GM19240 (cell line): ENCODE data around the gene LHX2.

ENCODE experiments used
- DNase-seq: peaks from one replicate; pipeline ENCODE4 v3.0.0; 2011; ENCODE audit warnings: low spot score; ENCODE audit not compliant: insufficient read length

Gene LHX2

GRCh38 chr9:123998970-123999621 is 12.5 kb upstream of the LHX2 start:
- DNase-seq: no peak

- no peak for DNase-seq
Observed at GRCh38 chr9:123999661-124000060, 11.9 kb upstream of the LHX2 start.

GRCh38 chr9:124000161-124000783 is 11.3 kb upstream of the LHX2 start:
- DNase-seq: no peak

- DNase-seq: no peak
Observed at GRCh38 chr9:124000784-124001457, 10.6 kb upstream of the LHX2 start.

GRCh38 chr9:124001458-124001799 is 10.1 kb upstream of the LHX2 start:
- DNase-seq: no peak

GRCh38 chr9:124001866-124002525 is 9.6 kb upstream of the LHX2 start:
- DNase-seq: no peak

GRCh38 chr9:124003636-124004349 is 7.8 kb upstream of the LHX2 start:
- DNase-seq: no peak

GRCh38 chr9:124004593-124004992 is 7.0 kb upstream of the LHX2 start:
- DNase-seq: no peak

GRCh38 chr9:124005029-124005771 is 6.4 kb upstream of the LHX2 start:
- no peak for DNase-seq

GRCh38 chr9:124006448-124007361 is 4.9 kb upstream of the LHX2 start:
- DNase-seq: no peak

- no peak for DNase-seq
Observed at GRCh38 chr9:124007565-124008302, 3.8 kb upstream of the LHX2 start.

GRCh38 chr9:124008303-124008693 is 3.3 kb upstream of the LHX2 start:
- no peak for DNase-seq

- DNase-seq: no peak
Observed at GRCh38 chr9:124008694-124009530, 2.7 kb upstream of the LHX2 start.

GRCh38 chr9:124009531-124010217 is 1.9 kb upstream of the LHX2 start:
- no peak for DNase-seq

- no peak for DNase-seq
Observed at GRCh38 chr9:124010303-124010664, 1.3 kb upstream of the LHX2 start.

GRCh38 chr9:124010665-124011321 is 775 bp upstream of the LHX2 start:
- DNase-seq: no peak
